ENCODE results near the gene DCC. TPM values are rescaled to one million over a fixed set of nuclear protein-coding genes. Genes with fewer than 3 reads are reported as not detected.
A peak's percentile ranks its signal among the peaks of the same experiment; 100 is the strongest.

DCC gene
- total and polyA plus RNA-seq, 2 of the 8 experiments (the other 6 are each of a cell fraction or from before 2014, with no cell fraction given): 0.14 to 1.4 TPM

- no peaks in the 10 kb centered on the region for H3K27me3 ChIP-seq (replicated peaks in 1 of 4; ENCODE audit: control insufficient read depth in 3 of 4, extremely low read depth in 1 of 4, insufficient read depth in 3 of 4, low read length in 3 of 4)
- H2AK5ac ChIP-seq (ENCODE audit: low read depth, low read length): no peak overlapping the region
- no peak overlapping the region for H4K8ac ChIP-seq (ENCODE audit: extremely low read depth, insufficient read depth, low read length)
- no peaks in the 10 kb centered on the region for H3K4me1 ChIP-seq (replicated peaks in 1 of 4; ENCODE audit: control insufficient read depth in 3 of 4, insufficient read depth in 4 of 4, low read length in 3 of 4)
- FAIRE-seq (no peak), DNase-seq (ENCODE audit: low read depth in 1 of 2, low spot score in 2 of 2) (no peak)
- no peak overlapping the region for H3K4me2 ChIP-seq (ENCODE audit: insufficient read depth in 1 of 2, low read depth in 2 of 2, low read length in 2 of 2)
- no peak overlapping the region for H3K4ac ChIP-seq (replicated peaks; ENCODE audit: insufficient read length, low read depth, low read length)
- H3K4me3 ChIP-seq (ENCODE audit: extremely low read depth in 1 of 4, insufficient read depth in 2 of 4, low read depth in 3 of 4, low read length in 4 of 4): no peak overlapping the region
- no peak overlapping the region for H4K91ac ChIP-seq (replicated peaks; ENCODE audit: insufficient read length, low read length)
- H2BK20ac ChIP-seq (ENCODE audit: low read length): no peak overlapping the region
- no peak overlapping the region for H3K27ac ChIP-seq (ENCODE audit: low read depth, low read length)
- H4K5ac ChIP-seq (ENCODE audit: insufficient read length, low read depth, low read length): no peak overlapping the region
- no peak overlapping the region for H2BK15ac ChIP-seq (ENCODE audit: low read length)
- 93% methylated on average over 1 of the region's 1 CpG; no CpG with 5 or more reads in 1 of the 2 experiments for WGBS, 2 experiments (ENCODE audit: extremely low coverage in 1 of 2, insufficient coverage in 1 of 2, insufficient read length in 1 of 2, insufficient replicate concordance in 2 of 2, low coverage in 1 of 2, low lambda C conversion rate in 2 of 2, missing lambda C conversion rate in 1 of 2)
- no peak overlapping the region for H3K14ac ChIP-seq (ENCODE audit: insufficient read length)
- no peak overlapping the region for H3K56ac ChIP-seq (replicated peaks; ENCODE audit: insufficient read length, low read depth, low read length)
- no peak overlapping the region for H3K18ac ChIP-seq (ENCODE audit: extremely low read depth, low read length)
- no peak overlapping the region for H2AFZ ChIP-seq (ENCODE audit: low read length)
- no peak overlapping the region for H2BK5ac ChIP-seq (ENCODE audit: low read depth, low read length)
- no peaks in the 10 kb centered on the region for H3K79me1 ChIP-seq (ENCODE audit: low read depth, low read length)
- TF ChIP-seq TAF7 (optimal IDR thresholded peaks at IDR 0.05; ENCODE audit: borderline replicate concordance, low read depth, low read length) (no peak), MAFK (IDR thresholded peaks at IDR 0.05; ENCODE audit: low read depth, low read length) (peak; percentile 32; the same call in 1 of the 2 replicates), BACH1 (IDR thresholded peaks at IDR 0.05; ENCODE audit: low read length) (peak; percentile 73)
- no peak overlapping the region for H2BK12ac ChIP-seq (ENCODE audit: low read depth, low read length)
- H2BK120ac ChIP-seq (replicated peaks; ENCODE audit: low read depth, low read length): no peak overlapping the region
- no peaks in the 10 kb centered on the region for H4K20me1 ChIP-seq (replicated peaks in 1 of 2; ENCODE audit: control insufficient read depth in 1 of 2, insufficient read depth in 2 of 2, low read length in 2 of 2)
- no peaks in the 10 kb centered on the region for H3K36me3 ChIP-seq (ENCODE audit: control insufficient read depth in 2 of 4, insufficient read depth in 4 of 4, low read length in 3 of 4)
- CTCF ChIA-PET (ENCODE audit: partially characterized antibody): no interaction called here
- no peaks in the 10 kb centered on the region for H3K23me2 ChIP-seq (ENCODE audit: low read depth, low read length)
- H3K9me3 ChIP-seq (ENCODE audit: insufficient read depth in 2 of 2, low read depth in 1 of 2, low read length in 1 of 2): no peaks in the 10 kb centered on the region
- H3K9ac ChIP-seq (replicated peaks in 1 of 4; ENCODE audit: extremely low read depth in 1 of 4, low read depth in 3 of 4, low read length in 3 of 4): no peak overlapping the region
- no peaks in the 10 kb centered on the region for H3K79me2 ChIP-seq (ENCODE audit: control insufficient read depth in 1 of 2, insufficient read depth in 2 of 2, low read length in 2 of 2)
- no peak overlapping the region for H3K23ac ChIP-seq (ENCODE audit: insufficient read length)
- POLR2A ChIA-PET (ENCODE audit: partially characterized antibody): no interaction called here
Measured at GRCh38 chr18:53266850-53267249, 926.9 kb downstream of the DCC start.

All from H1 (cell line).